ENCODE data around the gene JUNB.

- TF ChIP-seq POLR2AphosphoS5 (IDR thresholded peaks at IDR 0.05) (no peak), POLR2A (IDR thresholded peaks at IDR 0.05) (no peak), CTCF (IDR thresholded peaks at IDR 0.05) (no peak), EP300 (IDR thresholded peaks at IDR 0.05) (no peak)
Measured at GRCh38 chr19:12745166-12745897, 46.0 kb upstream of the JUNB start.

Data from sigmoid colon (tissue), 4 donors.